HepG2 (cell line): ENCODE measurements around the gene ZDHHC24. TPM values are rescaled to one million over a fixed set of nuclear protein-coding genes. Genes with fewer than 3 reads are reported as not detected.

Experiments used
- ATAC-seq: fragments of 200-7000 bp; cut with Tn5 transposase; 3 replicates; pipeline ENCODE4 v1.9.1; 2020; ENCODE audit warnings: mild to moderate bottlenecking, moderate library complexity
- BruUV-seq: library from RNA; stranded (reverse); fragments of 400-500 nt; replicated peaks from 2 replicates; lab custom pipeline; 2021; lab: Mats Ljungman, UMichigan
- CTCF ChIA-PET: fragments of 300-600 bp; formaldehyde crosslinking; extraction: SDS; loops from one replicate; lab custom pipeline; 2021; ENCODE audit warnings: low total read pairs, inconsistent platforms, low intra/inter-chr PET ratio; lab: Yijun Ruan, JAX
- POLR2A ChIA-PET: fragments of 350-600 bp; sonication (Branson Sonifier 250); formaldehyde crosslinking; loops from one replicate; lab custom pipeline; 2020; ENCODE audit warnings: antibody characterized with exemption, inconsistent platforms; lab: Yijun Ruan, JAX
- DNase-seq: peaks from one replicate; pipeline ENCODE4 v3.0.0-alpha.2; 2015; ENCODE audit warnings: low spot score
- FAIRE-seq: peaks from 3 replicates; lab custom pipeline; 2011; peaks lifted over from hg19 to GRCh38; lab: Jason Lieb, UNC
- H2AFZ ChIP-seq: one replicate; pipeline ENCODE4 v1.6.1; 2011; ENCODE audit warnings: low read length, inconsistent platforms
- H3K27ac ChIP-seq: fragments of 300-600 bp; 3 replicates; pipeline ENCODE4 v1.8.0; 2011; ENCODE audit warnings: mixed run types, mild to moderate bottlenecking, mixed read lengths, low read length, inconsistent platforms; ENCODE audit not compliant: insufficient read depth; ENCODE audit errors: extremely low read length
- H3K27me3 ChIP-seq, 2 experiments: fragments of 200-600 bp in 1 of 2; 2 replicates in 1 of 2; 3 replicates in 1 of 2; pipeline versions ENCODE4 v1.6.0 to v1.8.0; 2011; ENCODE audit warnings: low read length in 2 of 2, mild to moderate bottlenecking in 2 of 2, moderate library complexity in 2 of 2, inconsistent platforms in 1 of 2; ENCODE audit not compliant: insufficient read depth in 2 of 2, control insufficient read depth in 1 of 2
- H3K36me3 ChIP-seq, 2 experiments: fragments of 200-600 bp in 1 of 2; replicated peaks in 1 of 2; 2 replicates in 1 of 2; 3 replicates in 1 of 2; pipeline versions ENCODE4 v1.5.1 to v1.8.0; 2011; ENCODE audit warnings: low read length in 2 of 2, inconsistent platforms in 1 of 2; ENCODE audit not compliant: insufficient read depth in 2 of 2, control insufficient read depth in 1 of 2
- H3K4me1 ChIP-seq: 2 replicates; pipeline ENCODE4 v1.5.1; 2012; ENCODE audit warnings: low read length, inconsistent platforms; ENCODE audit not compliant: insufficient read depth
- H3K4me2 ChIP-seq: 2 replicates; pipeline ENCODE4 v1.6.0; 2011; ENCODE audit warnings: low read depth, low read length, inconsistent platforms
- H3K4me3 ChIP-seq, 3 experiments: fragments of 200-600 bp in 1 of 3; sonication (generic), shearing (Covaris generic) in 1 of 3; replicated peaks in 1 of 3; 2 replicates each; pipeline ENCODE4 v1.5.1; 2011 to 2016; ENCODE audit warnings: low read length in 3 of 3, inconsistent platforms in 2 of 3, low read depth in 2 of 3, mild to moderate bottlenecking in 2 of 3, control low read depth in 1 of 3, mixed read lengths in 1 of 3; ENCODE audit not compliant: insufficient read depth in 1 of 3
- H3K79me2 ChIP-seq: one replicate; pipeline ENCODE4 v1.6.1; 2011; ENCODE audit warnings: low read length, inconsistent platforms; ENCODE audit not compliant: insufficient read depth
- H3K9ac ChIP-seq: 2 replicates; pipeline ENCODE4 v1.6.0; 2011; ENCODE audit warnings: mild to moderate bottlenecking, low read depth, low read length, inconsistent platforms; ENCODE audit not compliant: insufficient read depth
- H3K9me3 ChIP-seq: 2 replicates; pipeline ENCODE4 v1.5.1; 2012; ENCODE audit warnings: mild to moderate bottlenecking, low read length
- H4K20me1 ChIP-seq: 2 replicates; pipeline ENCODE4 v1.6.0; 2011; ENCODE audit warnings: inconsistent platforms, mild to moderate bottlenecking, low read length, moderate library complexity; ENCODE audit not compliant: insufficient read depth
- ARNTL ChIP-seq: sonication (generic); formaldehyde crosslinking; IDR thresholded peaks from 2 replicates; pipeline ENCODE4 v1.4.0; 2020; ENCODE audit warnings: mild to moderate bottlenecking, missing genetic modification reagents
- CREB1 ChIP-seq, 2 experiments: fragments of 450-650 bp in 1 of 2; IDR thresholded peaks; 2 replicates each; pipeline ENCODE4 v1.6.1; 2016 to 2017; ENCODE audit warnings: control low read depth in 1 of 2, mild to moderate bottlenecking in 1 of 2, missing compliant biosample characterization in 1 of 2, missing genetic modification characterization in 1 of 2
- NCOA2 ChIP-seq: sonication (generic); formaldehyde crosslinking; IDR thresholded peaks from 2 replicates; pipeline ENCODE4 v1.8.0; 2022; ENCODE audit warnings: inconsistent platforms
- POLR2AphosphoS5 ChIP-seq: IDR thresholded peaks from 2 replicates; pipeline ENCODE4 v1.6.1; 2012; ENCODE audit warnings: low read depth, low read length
- YY1 ChIP-seq: IDR thresholded peaks from 2 replicates; pipeline ENCODE4 v1.6.1; 2011; ENCODE audit warnings: low read length, low read depth, moderate library complexity, mild to moderate bottlenecking; ENCODE audit not compliant: insufficient read depth, insufficient replicate concordance
- ZBTB7A ChIP-seq: sonication (generic); formaldehyde crosslinking; IDR thresholded peaks from 2 replicates; pipeline ENCODE4 v1.8.0; 2022; ENCODE audit warnings: mild to moderate bottlenecking, missing genetic modification reagents
- ZNF160 ChIP-seq: sonication (generic); formaldehyde crosslinking; IDR thresholded peaks from 2 replicates; pipeline ENCODE4 v1.8.0; 2022; ENCODE audit warnings: mild to moderate bottlenecking, inconsistent platforms, missing genetic modification reagents
- ZNF205 ChIP-seq: IDR thresholded peaks from 2 replicates; pipeline ENCODE4 v1.6.1; 2018; ENCODE audit warnings: missing biosample characterization, missing genetic modification reagents
- ZNF549 ChIP-seq: sonication (generic); formaldehyde crosslinking; IDR thresholded peaks from 2 replicates; pipeline ENCODE4 v1.5.0; 2020; ENCODE audit warnings: missing genetic modification reagents
- ZNF747 ChIP-seq: sonication (generic); formaldehyde crosslinking; IDR thresholded peaks from 2 replicates; pipeline ENCODE4 v1.8.1; 2023; ENCODE audit warnings: missing genetic modification reagents, mild to moderate bottlenecking, borderline replicate concordance
- WGBS: methylation state at CpG from one replicate; pipeline ENCODE4 v1.1.6; 2017; ENCODE audit warnings: low lambda C conversion rate; 5-methylcytosine and 5-hydroxymethylcytosine counted together
- in situ Hi-C: cut with HindIII; loops from 2 replicates; pipeline ENCODE4 v1.10.0; 2017; ENCODE audit warnings: low pct_unique_long_range_greater_than_20kb; ENCODE audit not compliant: extremely low pct_ligation_motif_present
- intact Hi-C: fragments of 100-400 bp; cut with micrococcal nuclease; formaldehyde crosslinking; loops from one replicate; pipeline ENCODE4 v1.10.0; 2022; ENCODE audit not compliant: unreplicated experiment
- polyA plus RNA-seq, 8 experiments: library from polyadenylated mRNA; depleted of rRNA in 3 of 8; stranded (reverse) in 7 of 8; unstranded in 1 of 8; fragments of >200 nt; fragmentation: Illumina TruSeq in 4 of 8; extraction: Trizol in 4 of 8; gene quantifications; 2 replicates each; pipeline versions ENCODE4 v1.2.1 to v1.2.3, GENCODE V29; 2011 to 2016; ENCODE audit warnings: low read depth in 4 of 8, missing spikeins in 1 of 8, mixed read lengths in 1 of 8; ENCODE audit not compliant: insufficient read depth in 1 of 8
- total RNA-seq, 5 experiments: library from RNA; depleted of rRNA; stranded (reverse); fragments of >200 nt; fragmentation: Illumina TruSeq; extraction: Trizol; gene quantifications; 2 replicates each; pipeline ENCODE4 v1.2.3, GENCODE V29; 2016; ENCODE audit warnings: low read depth in 1 of 5
- TF ChIP-seq, protein P1 (sequence below): sonication (generic); formaldehyde crosslinking; conservative IDR thresholded peaks from 2 replicates; pipeline ENCODE4 v1.4.0; 2020; ENCODE audit warnings: missing genetic modification reagents
- TF ChIP-seq, protein P2 (sequence below): IDR thresholded peaks from 2 replicates; pipeline ENCODE4 v1.6.1; 2012; ENCODE audit warnings: low read depth, low read length, improper control_type of control experiment
- TF ChIP-seq, protein P3 (sequence below): sonication (generic); formaldehyde crosslinking; IDR thresholded peaks from 2 replicates; pipeline ENCODE4 v1.5.1; 2020; ENCODE audit warnings: mild to moderate bottlenecking, missing genetic modification reagents
- TF ChIP-seq, protein P4 (sequence below): sonication (generic); formaldehyde crosslinking; IDR thresholded peaks from 2 replicates; pipeline ENCODE4 v1.8.1; 2023; ENCODE audit warnings: mild to moderate bottlenecking, moderate library complexity, missing genetic modification reagents

The ZDHHC24 gene
- total and polyA plus RNA-seq, 2 of the 13 experiments (the other 11 are each of a cell fraction or from before 2014, with no cell fraction given): 4.3 TPM

DNA sequence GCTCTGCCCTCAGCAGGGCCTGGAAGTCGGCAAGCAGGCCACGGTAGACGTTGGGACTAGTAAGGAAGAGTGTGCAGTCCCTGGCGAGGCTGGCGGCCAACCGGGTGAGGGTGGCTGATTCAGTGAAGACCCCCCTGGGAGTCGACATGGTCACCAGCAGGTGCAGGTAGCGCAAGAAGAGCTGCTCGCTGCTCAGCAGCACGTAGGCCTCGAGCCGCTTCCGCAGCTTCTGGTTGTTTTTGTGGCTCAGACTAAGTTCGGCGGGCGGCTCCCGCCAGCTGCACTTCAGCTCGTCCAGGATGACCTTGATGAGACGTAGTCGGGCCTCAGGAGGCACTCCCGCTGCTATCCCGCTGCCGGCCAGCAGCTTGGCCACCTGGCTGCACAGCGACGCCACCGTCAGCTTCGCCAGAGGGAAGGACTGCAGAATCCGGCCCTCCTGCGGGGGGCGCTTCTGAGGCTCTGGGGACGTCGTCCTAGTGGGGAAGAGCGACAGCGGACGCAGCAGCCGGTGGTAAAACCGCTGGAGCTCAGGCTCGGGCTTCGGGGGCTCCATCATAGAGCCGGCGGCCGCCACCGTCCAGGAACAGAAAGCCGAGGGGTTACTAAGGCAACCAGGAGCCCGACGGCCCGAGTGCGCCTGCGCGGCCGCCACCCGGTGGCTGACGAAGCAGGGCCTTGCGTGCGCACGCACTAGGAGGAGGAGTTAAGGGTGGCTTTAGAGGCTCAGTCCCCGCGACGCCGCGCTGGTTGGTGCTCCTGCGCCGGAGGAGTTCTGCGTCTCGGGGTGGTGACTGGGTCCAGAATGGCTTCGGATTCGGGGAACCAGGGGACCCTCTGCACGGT, 46.8 kb upstream of the ZDHHC24 start, which contains the start of the genes CCDC87 and CCS:
CCDC87 (minus strand) TSS at position 607 of the 846 bp plus-strand sequence; CDS start at position 559, 48 bp downstream.
CCS (plus strand) TSS at position 729 of the 846 bp plus-strand sequence; CDS start at position 806, 77 bp downstream.
- peak within 1 kb of the TSS; percentile 100 for H3K4me2 ChIP-seq
- DNase-seq (peak; percentile 93), FAIRE-seq (no peak), ATAC-seq (peak; percentile 89)
- H3K36me3 ChIP-seq: no peaks in the 10 kb centered on the region
- CTCF ChIA-PET: interaction anchor here (1.8 kb wide), 1 partner anchor 14 kb away, joined by 6 read pairs; no protein-coding TSS in a partner anchor
- intact Hi-C loops (loop anchor here (2.0 to 5.0 kb wide), 3 partner anchors 24 to 85 kb away; partner anchors contain the start of genes RBM14, RBM4 and RBM4B), in situ Hi-C loops (no loop called here)
- H4K20me1 ChIP-seq: no peaks in the 10 kb centered on the region
- H3K79me2 ChIP-seq: peaks cover 12% of the 10 kb centered on the region
- POLR2A ChIA-PET: interaction anchor here (0.5 to 5.1 kb wide), 18 partner anchors 10 to 1427 kb away, joined by 3 to 72 read pairs (median 4); partner anchors contain the start of genes ACTN3, PELI3, RBM14 and RBM4
- 16% methylated on average over 21 of the region's 68 CpGs for WGBS
- peak within 1 kb of the TSS; percentile 85 for H3K9ac ChIP-seq
- peak within 1 kb of the TSS; percentile 71 to 94 (median 76) for H3K4me3 ChIP-seq
- H3K27me3 ChIP-seq: no peaks in the 10 kb centered on the region; a peak in 1 of 5 replicates
- BruUV-seq: no TSS peak
- H2AFZ ChIP-seq: no peak within 1 kb of the TSS
- peak within 1 kb of the TSS; percentile 78 for H3K27ac ChIP-seq
- no peaks in the 10 kb centered on the region for H3K9me3 ChIP-seq
- H3K4me1 ChIP-seq: peaks cover 72% of the 10 kb centered on the region
- TF ChIP-seq, protein P1, sequence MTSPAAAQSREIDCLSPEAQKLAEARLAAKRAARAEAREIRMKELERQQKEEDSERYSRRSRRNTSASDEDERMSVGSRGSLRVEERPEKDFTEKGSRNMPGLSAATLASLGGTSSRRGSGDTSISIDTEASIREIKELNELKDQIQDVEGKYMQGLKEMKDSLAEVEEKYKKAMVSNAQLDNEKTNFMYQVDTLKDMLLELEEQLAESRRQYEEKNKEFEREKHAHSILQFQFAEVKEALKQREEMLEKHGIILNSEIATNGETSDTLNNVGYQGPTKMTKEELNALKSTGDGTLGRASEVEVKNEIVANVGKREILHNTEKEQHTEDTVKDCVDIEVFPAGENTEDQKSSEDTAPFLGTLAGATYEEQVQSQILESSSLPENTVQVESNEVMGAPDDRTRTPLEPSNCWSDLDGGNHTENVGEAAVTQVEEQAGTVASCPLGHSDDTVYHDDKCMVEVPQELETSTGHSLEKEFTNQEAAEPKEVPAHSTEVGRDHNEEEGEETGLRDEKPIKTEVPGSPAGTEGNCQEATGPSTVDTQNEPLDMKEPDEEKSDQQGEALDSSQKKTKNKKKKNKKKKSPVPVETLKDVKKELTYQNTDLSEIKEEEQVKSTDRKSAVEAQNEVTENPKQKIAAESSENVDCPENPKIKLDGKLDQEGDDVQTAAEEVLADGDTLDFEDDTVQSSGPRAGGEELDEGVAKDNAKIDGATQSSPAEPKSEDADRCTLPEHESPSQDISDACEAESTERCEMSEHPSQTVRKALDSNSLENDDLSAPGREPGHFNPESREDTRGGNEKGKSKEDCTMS (CRISPR knock-in tag): no peak
- TF ChIP-seq ZNF549 (CRISPR knock-in tag): no peak
- peak; percentile 26 for TF ChIP-seq YY1
- TF ChIP-seq, protein P2, sequence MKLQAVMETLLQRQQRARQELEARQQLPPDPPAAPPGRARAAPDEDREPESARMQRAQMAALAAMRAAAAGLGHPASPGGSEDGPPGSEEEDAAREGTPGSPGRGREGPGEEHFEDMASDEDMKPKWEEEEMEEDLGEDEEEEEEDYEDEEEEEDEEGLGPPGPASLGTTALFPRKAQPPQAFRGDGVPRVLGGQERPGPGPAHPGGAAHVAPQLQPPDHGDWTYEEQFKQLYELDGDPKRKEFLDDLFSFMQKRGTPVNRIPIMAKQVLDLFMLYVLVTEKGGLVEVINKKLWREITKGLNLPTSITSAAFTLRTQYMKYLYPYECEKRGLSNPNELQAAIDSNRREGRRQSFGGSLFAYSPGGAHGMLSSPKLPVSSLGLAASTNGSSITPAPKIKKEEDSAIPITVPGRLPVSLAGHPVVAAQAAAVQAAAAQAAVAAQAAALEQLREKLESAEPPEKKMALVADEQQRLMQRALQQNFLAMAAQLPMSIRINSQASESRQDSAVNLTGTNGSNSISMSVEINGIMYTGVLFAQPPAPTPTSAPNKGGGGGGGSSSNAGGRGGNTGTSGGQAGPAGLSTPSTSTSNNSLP: no peak; the same call in 1 of the 2 replicates
- peak; percentile 98 for TF ChIP-seq POLR2AphosphoS5
- peak; percentile 91 for TF ChIP-seq ZNF747 (CRISPR knock-in tag)
- peak; percentile 16 for TF ChIP-seq ZNF205 (CRISPR knock-in tag)
- no peak for TF ChIP-seq ZBTB7A (CRISPR knock-in tag)
- peak; percentile 71 for TF ChIP-seq NCOA2 (CRISPR knock-in tag)
- TF ChIP-seq CREB1 (IDR thresholded peaks at IDR 0.05): peak; percentile 38; the same call in 1 of the 2 replicates
- TF ChIP-seq CREB1 (CRISPR knock-in tag; IDR thresholded peaks at IDR 0.05): peak; percentile 53
- peak; percentile 63 for TF ChIP-seq ARNTL (CRISPR knock-in tag)
- TF ChIP-seq, protein P3, sequence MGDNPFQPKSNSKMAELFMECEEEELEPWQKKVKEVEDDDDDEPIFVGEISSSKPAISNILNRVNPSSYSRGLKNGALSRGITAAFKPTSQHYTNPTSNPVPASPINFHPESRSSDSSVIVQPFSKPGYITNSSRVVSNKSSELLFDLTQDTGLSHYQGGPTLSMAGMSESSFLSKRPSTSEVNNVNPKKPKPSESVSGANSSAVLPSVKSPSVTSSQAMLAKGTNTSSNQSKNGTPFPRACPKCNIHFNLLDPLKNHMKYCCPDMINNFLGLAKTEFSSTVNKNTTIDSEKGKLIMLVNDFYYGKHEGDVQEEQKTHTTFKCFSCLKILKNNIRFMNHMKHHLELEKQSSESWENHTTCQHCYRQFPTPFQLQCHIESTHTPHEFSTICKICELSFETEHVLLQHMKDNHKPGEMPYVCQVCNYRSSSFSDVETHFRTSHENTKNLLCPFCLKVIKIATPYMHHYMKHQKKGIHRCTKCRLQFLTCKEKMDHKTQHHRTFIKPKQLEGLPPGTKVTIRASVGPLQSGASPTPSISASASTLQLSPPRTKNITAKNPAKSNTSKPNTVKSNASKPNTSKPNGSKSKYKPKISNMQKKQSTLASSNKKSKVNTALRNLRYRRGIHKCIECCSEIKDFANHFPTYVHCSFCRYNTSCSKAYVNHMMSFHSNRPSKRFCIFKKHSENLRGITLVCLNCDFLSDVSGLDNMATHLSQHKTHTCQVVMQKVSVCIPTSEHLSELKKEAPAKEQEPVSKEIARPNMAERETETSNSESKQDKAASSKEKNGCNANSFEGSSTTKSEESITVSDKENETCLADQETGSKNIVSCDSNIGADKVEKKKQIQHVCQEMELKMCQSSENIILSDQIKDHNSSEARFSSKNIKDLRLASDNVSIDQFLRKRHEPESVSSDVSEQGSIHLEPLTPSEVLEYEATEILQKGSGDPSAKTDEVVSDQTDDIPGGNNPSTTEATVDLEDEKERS (CRISPR knock-in tag): 0 out of 2 replicates have a peak, but pooled peaks have one; percentile 26
- TF ChIP-seq, protein P4, sequence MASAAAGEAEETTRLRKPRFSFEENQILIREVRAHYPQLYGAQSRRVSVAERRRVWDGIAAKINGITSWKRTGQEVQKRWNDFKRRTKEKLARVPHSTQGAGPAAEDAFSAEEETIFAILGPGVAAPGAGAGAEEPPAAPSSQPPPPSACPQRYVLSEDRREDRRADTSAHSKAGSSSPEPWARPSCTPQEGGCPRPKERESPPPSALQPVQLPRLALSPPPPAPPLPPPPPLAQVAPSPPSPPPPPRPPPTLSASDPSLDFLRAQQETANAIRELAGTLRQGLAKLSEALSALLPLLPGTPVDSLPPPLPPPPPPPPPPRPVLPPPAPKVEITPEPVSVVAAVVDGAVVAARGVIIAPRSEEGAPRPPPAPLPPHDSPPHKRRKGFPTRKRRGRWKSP (CRISPR knock-in tag): no peak
- TF ChIP-seq ZNF160 (CRISPR knock-in tag): peak; percentile 53; the same call in 1 of the 2 replicates
